Activated CD8-positive, alpha-beta memory T cell treated with anti-CD3 and anti-CD28 coated beads for 36 hours (primary cell): Measurements from ENCODE around the gene TIMM8B. TPM values are rescaled to one million over a fixed set of nuclear protein-coding genes. Genes with fewer than 3 reads are reported as not detected.
"Not testable (repeated sequence)": the region's sequence is repeated elsewhere in the genome, so short reads cannot be mapped to it uniquely, and the experiment has no call there.

Experiments used
- CTCF ChIA-PET: fragments of 350-600 bp; sonication (Branson Sonifier 250); formaldehyde crosslinking; loops from one replicate; lab custom pipeline; 2021; ENCODE audit warnings: antibody characterized with exemption; lab: Charles Lee
- POLR2A ChIA-PET: fragments of 350-600 bp; sonication (Branson Sonifier 250); formaldehyde crosslinking; loops from one replicate; lab custom pipeline; 2021; ENCODE audit warnings: antibody characterized with exemption; lab: Charles Lee
- total RNA-seq, 2 experiments: library from RNA; stranded (reverse); gene quantifications; one replicate each; pipeline ENCODE4 v1.2.3, GENCODE V29; 2021

Gene TIMM8B
- total RNA-seq, 2 experiments from 2014 or later = 66.6 to 69.4 TPM

GRCh38 chr11:112095302-112095701 lies 8.7 kb upstream of the TIMM8B start:
- CTCF ChIA-PET, POLR2A ChIA-PET: not testable (repeated sequence)

GRCh38 chr11:112087212-112087611 lies 656 bp upstream of the TIMM8B start:
- CTCF ChIA-PET = interaction anchor here (1.3 to 1.7 kb wide), 3 partner anchors 18 to 193 kb away, joined by 3 to 4 read pairs (median 3); partner anchors contain the start of gene BCO2
- POLR2A ChIA-PET = interaction anchor here (0.6 kb wide), 1 partner anchor 51 kb away, joined by 6 read pairs; no protein-coding TSS in a partner anchor

- CTCF ChIA-PET = interaction anchor here (1.3 to 1.4 kb wide), 2 partner anchors 17 to 90 kb away, joined by 3 read pairs; partner anchors contain the start of gene BCO2
- POLR2A ChIA-PET = no interaction called here
Observed at GRCh38 chr11:112085822-112086421, 634 bp downstream of the TIMM8B start.

- ChIA-PET POLR2A (interaction anchor here (0.8 kb wide), 1 partner anchor 26 kb away, joined by 3 read pairs; no protein-coding TSS in a partner anchor), CTCF (interaction anchor here (1.0 kb wide), 1 partner anchor 20 kb away, joined by 3 read pairs; no protein-coding TSS in a partner anchor)
Observed at GRCh38 chr11:112082729-112083128, 3.8 kb downstream of the TIMM8B start.

GRCh38 chr11:112073941-112074811 lies 12.4 kb downstream of the TIMM8B start, which contains the start of the genes NKAPD1 and PIH1D2:
Gene NKAPD1, plus strand, starts transcription at chr11:112074299. Its CDS starts 1,276 bp downstream, at chr11:112075575.
Gene PIH1D2, minus strand, starts transcription at chr11:112074017. Its CDS starts 843 bp downstream, at chr11:112073174.
- CTCF ChIA-PET = interaction anchor here (0.6 kb wide), 1 partner anchor 72 kb away, joined by 3 read pairs; no protein-coding TSS in a partner anchor
- POLR2A ChIA-PET = interaction anchor here (0.6 kb wide), 1 partner anchor 144 kb away, joined by 3 read pairs; no protein-coding TSS in a partner anchor

- POLR2A ChIA-PET = no interaction called here
- CTCF ChIA-PET = no interaction called here
Observed at GRCh38 chr11:112062923-112063322, 23.6 kb downstream of the TIMM8B start.

- CTCF ChIA-PET = no interaction called here
- POLR2A ChIA-PET = no interaction called here
Observed at GRCh38 chr11:112058103-112058502, 28.5 kb downstream of the TIMM8B start.

- CTCF ChIA-PET = no interaction called here
- POLR2A ChIA-PET = interaction anchor here (0.6 to 0.8 kb wide), 2 partner anchors 26 to 123 kb away, joined by 3 to 4 read pairs; no protein-coding TSS in a partner anchor
Observed at GRCh38 chr11:112057170-112057569, 29.4 kb downstream of the TIMM8B start.

- CTCF ChIA-PET = no interaction called here
- POLR2A ChIA-PET = no interaction called here
Observed at GRCh38 chr11:112051768-112052167, 34.8 kb downstream of the TIMM8B start.

- POLR2A ChIA-PET = no interaction called here
- CTCF ChIA-PET = no interaction called here
Observed at GRCh38 chr11:112050721-112051120, 35.8 kb downstream of the TIMM8B start.

GRCh38 chr11:112049777-112050176 lies 36.8 kb downstream of the TIMM8B start:
- ChIA-PET CTCF (no interaction called here), POLR2A (no interaction called here)

- POLR2A ChIA-PET = not testable (repeated sequence)
- CTCF ChIA-PET = interaction anchor here (0.7 kb wide), 2 partner anchors 40 to 56 kb away, joined by 3 to 4 read pairs; no protein-coding TSS in a partner anchor
Observed at GRCh38 chr11:112048256-112048655, 38.3 kb downstream of the TIMM8B start.

GRCh38 chr11:112046647-112047046 lies 39.9 kb downstream of the TIMM8B start:
- POLR2A ChIA-PET = not testable (repeated sequence)
- CTCF ChIA-PET = interaction anchor here (0.6 kb wide), 1 partner anchor 20 kb away, joined by 3 read pairs; no protein-coding TSS in a partner anchor

GRCh38 chr11:112044961-112045360 lies 41.6 kb downstream of the TIMM8B start:
- ChIA-PET POLR2A (no interaction called here), CTCF (no interaction called here)

GRCh38 chr11:112042961-112043304 lies 43.6 kb downstream of the TIMM8B start:
- CTCF ChIA-PET = interaction anchor here (0.7 kb wide), 1 partner anchor 10 kb away, joined by 3 read pairs; no protein-coding TSS in a partner anchor
- POLR2A ChIA-PET = no interaction called here

- CTCF ChIA-PET = interaction anchor here (0.7 kb wide), 1 partner anchor 9 kb away, joined by 3 read pairs; no protein-coding TSS in a partner anchor
Observed at GRCh38 chr11:112042161-112042960, 44.2 kb downstream of the TIMM8B start.

GRCh38 chr11:112037527-112037926 lies 49.0 kb downstream of the TIMM8B start:
- ChIA-PET POLR2A (interaction anchor here (0.6 kb wide), 1 partner anchor 243 kb away, joined by 5 read pairs; no protein-coding TSS in a partner anchor), CTCF (interaction anchor here (1.0 kb wide), 1 partner anchor 99 kb away, joined by 5 read pairs; no protein-coding TSS in a partner anchor)

More at GRCh38 chr11:112042161-112042960, 44.2 kb downstream of the TIMM8B start:
- POLR2A ChIA-PET = no interaction called here
